Type B pancreatic cell (in vitro differentiated cells): ENCODE results near the gene JAG2. TPM values are rescaled to one million over a fixed set of nuclear protein-coding genes. Genes with fewer than 3 reads are reported as not detected.

Experiments
- DNase-seq: peaks from one replicate; pipeline ENCODE4 v3.0.0; 2021; ENCODE audit warnings: mixed read lengths; ENCODE audit not compliant: unreplicated experiment; ENCODE audit errors: extremely low spot score
- H3K27ac Mint-ChIP-seq: 2 replicates; pipeline ENCODE4 v1.8.0; 2021; ENCODE audit warnings: mild to moderate bottlenecking, mixed read lengths
- H3K27me3 Mint-ChIP-seq: 2 replicates; pipeline ENCODE4 v1.8.0; 2021; ENCODE audit warnings: mixed read lengths
- H3K36me3 Mint-ChIP-seq: 2 replicates; pipeline ENCODE4 v1.8.0; 2021; ENCODE audit warnings: mixed read lengths
- H3K4me1 Mint-ChIP-seq: one replicate; pipeline ENCODE4 v1.8.0; 2021; ENCODE audit warnings: mixed read lengths; ENCODE audit not compliant: unreplicated experiment
- H3K4me3 Mint-ChIP-seq: 2 replicates; pipeline ENCODE4 v1.8.0; 2021; ENCODE audit warnings: mild to moderate bottlenecking, mixed read lengths
- H3K9me3 Mint-ChIP-seq: 2 replicates; pipeline ENCODE4 v1.8.0; 2021; ENCODE audit warnings: mixed read lengths
- long read RNA-seq: library from polyadenylated mRNA; unstranded; transcript quantifications from one replicate; pipeline ENCODE4 v2.0.0, GENCODE V29; 2020
- total RNA-seq: library from RNA; stranded (reverse); gene quantifications from 2 replicates; pipeline ENCODE4 v1.2.1, GENCODE V29; 2021; ENCODE audit warnings: low replicate concordance
- TF ChIP-seq, protein P1 (sequence below): fragments of 200-600 bp; sonication (generic); conservative IDR thresholded peaks from 2 replicates; pipeline ENCODE4 v1.5.0; 2021; ENCODE audit warnings: antibody characterized with exemption, mild to moderate bottlenecking

JAG2 gene
- total RNA-seq = 16.5 and 37.1 TPM in 2 replicates
- long read RNA-seq, partial matches to known transcripts = 2 of 2 reads
- long read RNA-seq, other reads (novel, unspliced or antisense) = 0 of 2 reads

DNA sequence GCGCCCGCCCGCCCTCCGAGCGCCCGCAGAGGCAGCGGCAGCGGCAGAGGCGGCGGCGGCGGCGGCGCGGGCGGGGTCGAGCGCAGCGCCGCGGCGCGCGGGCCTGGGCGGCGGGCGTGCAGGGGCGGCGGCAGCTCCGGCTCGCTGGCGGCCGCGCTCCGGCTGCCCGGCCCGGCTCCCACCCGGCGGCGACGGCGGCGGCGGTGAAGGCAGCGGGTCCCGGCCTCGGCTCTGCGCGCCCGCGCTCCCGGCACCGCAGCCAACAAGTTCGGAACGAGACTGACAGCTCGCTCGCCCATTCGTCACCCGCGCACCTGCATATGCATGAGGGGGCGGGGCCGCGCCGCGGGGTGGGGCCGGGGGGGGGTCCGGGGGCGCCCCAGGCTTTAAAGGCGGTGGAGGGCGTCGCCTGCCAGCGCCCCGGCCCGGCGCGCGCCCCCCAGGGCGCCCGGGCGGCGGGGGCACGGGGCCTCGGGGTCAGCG is at the start of gene JAG2:
Gene JAG2 (minus strand): TSS at position 281 of the 483 bp plus-strand sequence. CDS start 356 bp downstream, outside the sequence.
- H3K9me3 Mint-ChIP-seq = no peaks in the 10 kb centered on the region
- no peak for DNase-seq
- H3K4me1 Mint-ChIP-seq = no peaks in the 10 kb centered on the region
- peak within 1 kb of the TSS; percentile 86 for H3K4me3 Mint-ChIP-seq
- TF ChIP-seq, protein P1, sequence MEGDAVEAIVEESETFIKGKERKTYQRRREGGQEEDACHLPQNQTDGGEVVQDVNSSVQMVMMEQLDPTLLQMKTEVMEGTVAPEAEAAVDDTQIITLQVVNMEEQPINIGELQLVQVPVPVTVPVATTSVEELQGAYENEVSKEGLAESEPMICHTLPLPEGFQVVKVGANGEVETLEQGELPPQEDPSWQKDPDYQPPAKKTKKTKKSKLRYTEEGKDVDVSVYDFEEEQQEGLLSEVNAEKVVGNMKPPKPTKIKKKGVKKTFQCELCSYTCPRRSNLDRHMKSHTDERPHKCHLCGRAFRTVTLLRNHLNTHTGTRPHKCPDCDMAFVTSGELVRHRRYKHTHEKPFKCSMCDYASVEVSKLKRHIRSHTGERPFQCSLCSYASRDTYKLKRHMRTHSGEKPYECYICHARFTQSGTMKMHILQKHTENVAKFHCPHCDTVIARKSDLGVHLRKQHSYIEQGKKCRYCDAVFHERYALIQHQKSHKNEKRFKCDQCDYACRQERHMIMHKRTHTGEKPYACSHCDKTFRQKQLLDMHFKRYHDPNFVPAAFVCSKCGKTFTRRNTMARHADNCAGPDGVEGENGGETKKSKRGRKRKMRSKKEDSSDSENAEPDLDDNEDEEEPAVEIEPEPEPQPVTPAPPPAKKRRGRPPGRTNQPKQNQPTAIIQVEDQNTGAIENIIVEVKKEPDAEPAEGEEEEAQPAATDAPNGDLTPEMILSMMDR = no peak
- peaks cover 19% of the 10 kb centered on the region for H3K27me3 Mint-ChIP-seq
- peak within 1 kb of the TSS; percentile 55 for H3K27ac Mint-ChIP-seq
- no peaks in the 10 kb centered on the region for H3K36me3 Mint-ChIP-seq

DNA sequence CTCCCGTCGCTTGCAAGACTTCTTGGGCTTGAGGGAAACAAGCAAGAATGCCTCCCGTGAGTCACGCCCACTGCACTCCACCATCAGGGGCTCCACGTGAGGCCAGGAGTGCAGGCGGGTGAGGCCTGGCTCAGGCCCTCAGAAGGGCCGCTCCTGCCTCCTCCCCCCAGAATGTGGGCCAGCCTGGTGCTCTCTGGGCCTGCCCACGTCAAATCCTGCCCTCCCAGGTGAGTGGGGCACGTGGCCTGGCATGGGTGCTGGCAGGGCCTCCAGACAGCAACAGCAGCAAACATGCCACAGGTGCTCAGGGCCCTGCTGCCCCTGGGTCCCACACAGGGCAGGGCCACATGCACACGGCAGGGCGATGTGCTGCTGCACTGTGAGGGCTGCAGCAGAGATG is 49.2 kb upstream of the JAG2 start:
- Mint-ChIP-seq H3K9me3 (no peaks in the 10 kb centered on the region), H3K4me3 (no peak overlapping the region), H3K27me3 (no peaks in the 10 kb centered on the region), H3K36me3 (peaks cover 11% of the 10 kb centered on the region), H3K4me1 (no peaks in the 10 kb centered on the region), H3K27ac (no peak overlapping the region)
- TF ChIP-seq, protein P1 = no peak
- DNase-seq = no peak

DNA sequence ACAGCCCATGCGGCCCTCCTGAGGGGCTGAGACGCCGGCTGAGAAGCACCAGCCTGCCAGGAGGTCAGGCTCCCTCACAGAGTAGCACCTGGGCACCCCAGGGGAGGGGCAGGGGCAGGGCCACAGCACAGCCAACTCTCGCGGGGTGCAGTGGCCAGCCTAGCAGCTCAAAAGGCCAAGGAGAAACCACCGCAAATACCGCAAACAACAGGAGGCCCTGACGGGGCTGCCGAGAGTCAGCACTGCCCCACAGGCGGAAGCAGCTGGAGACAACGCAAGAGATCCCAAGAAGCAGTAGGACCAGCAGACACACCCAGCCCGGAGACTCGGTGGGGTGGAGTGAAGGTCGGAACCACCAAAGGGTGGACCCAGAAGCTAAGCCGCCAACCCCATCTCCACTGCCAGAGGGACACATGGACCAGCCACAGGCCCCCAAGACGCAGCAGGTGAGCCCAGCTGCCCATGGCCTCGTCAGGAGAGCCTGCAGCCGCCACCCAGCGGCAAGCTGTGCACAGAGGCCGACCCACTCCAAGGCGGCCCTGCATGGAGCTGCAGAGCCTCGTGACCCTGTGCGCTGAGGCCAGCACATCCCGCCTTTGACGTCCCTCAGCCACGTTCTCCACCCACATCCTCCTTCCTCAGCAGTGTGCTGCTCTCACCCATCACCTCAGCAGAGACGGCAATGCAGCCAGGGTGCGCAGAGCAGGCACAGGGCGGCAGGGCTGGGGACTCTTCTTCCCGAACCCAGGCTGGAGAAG is 48.1 kb upstream of the JAG2 start:
- Mint-ChIP-seq H3K27me3 (no peaks in the 10 kb centered on the region), H3K4me3 (no peak overlapping the region), H3K27ac (no peak overlapping the region), H3K9me3 (no peaks in the 10 kb centered on the region), H3K4me1 (no peaks in the 10 kb centered on the region), H3K36me3 (peaks cover 4% of the 10 kb centered on the region)
- TF ChIP-seq, protein P1 = no peak
- DNase-seq = no peak

DNA sequence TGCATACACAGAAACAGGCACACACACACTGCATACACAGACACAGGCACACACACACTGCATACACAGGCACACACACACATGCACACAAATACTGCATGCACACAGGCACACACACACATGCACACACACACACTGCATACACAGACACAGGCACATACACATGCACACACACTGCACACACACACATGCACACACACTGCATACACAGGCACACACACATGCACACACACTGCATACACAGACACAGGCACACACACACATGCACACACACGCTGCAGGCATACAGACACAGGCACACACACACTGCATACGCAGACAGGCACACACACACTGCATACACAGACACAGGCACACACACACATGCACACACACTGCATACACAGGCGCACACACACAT is 47.0 kb upstream of the JAG2 start:
- no peak overlapping the region for H3K27ac Mint-ChIP-seq
- peaks cover 4% of the 10 kb centered on the region for H3K36me3 Mint-ChIP-seq
- no peak overlapping the region for H3K4me3 Mint-ChIP-seq
- no peaks in the 10 kb centered on the region for H3K9me3 Mint-ChIP-seq
- no peaks in the 10 kb centered on the region for H3K4me1 Mint-ChIP-seq
- TF ChIP-seq, protein P1 = no peak
- no peaks in the 10 kb centered on the region for H3K27me3 Mint-ChIP-seq
- no peak for DNase-seq

DNA sequence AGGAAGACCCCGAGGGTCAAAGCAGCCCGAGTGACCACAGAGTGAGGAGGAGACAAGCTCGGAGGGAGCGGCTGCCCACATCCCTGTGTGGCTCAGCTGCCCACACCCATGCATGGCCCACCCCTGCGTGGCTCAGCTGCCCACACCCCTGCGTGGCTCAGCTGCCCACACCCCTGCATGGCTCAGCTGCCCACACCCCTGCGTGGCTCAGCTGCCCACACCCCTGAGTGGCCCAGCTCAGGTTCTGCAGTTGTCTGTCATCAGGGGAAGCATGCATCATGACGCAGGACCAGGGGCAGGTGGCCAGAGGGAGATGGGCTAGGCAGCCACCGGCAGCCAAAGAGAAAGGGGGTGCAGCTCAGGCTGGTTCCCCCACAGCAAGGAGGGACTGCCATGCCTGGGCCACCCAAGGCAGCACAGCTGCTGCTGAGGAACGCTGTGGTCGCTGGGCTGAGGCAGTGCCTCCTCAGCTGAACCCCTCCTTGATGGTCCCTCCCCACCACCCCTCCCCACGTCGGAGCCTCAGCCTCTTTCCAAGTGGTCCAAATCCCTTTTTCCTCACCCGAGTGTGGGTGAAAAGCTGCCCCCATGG is 45.8 kb upstream of the JAG2 start:
- no peak for DNase-seq
- no peaks in the 10 kb centered on the region for H3K4me1 Mint-ChIP-seq
- H3K9me3 Mint-ChIP-seq = no peaks in the 10 kb centered on the region
- TF ChIP-seq, protein P1 = no peak
- no peak overlapping the region for H3K27ac Mint-ChIP-seq
- no peak overlapping the region for H3K4me3 Mint-ChIP-seq
- peaks cover 4% of the 10 kb centered on the region for H3K36me3 Mint-ChIP-seq
- H3K27me3 Mint-ChIP-seq = no peaks in the 10 kb centered on the region
